Heart right ventricle (tissue), 16 donors: ENCODE data around the gene KIF26A. TPM values are rescaled to one million over a fixed set of nuclear protein-coding genes. Genes with fewer than 3 reads are reported as not detected.

Source experiments
- ATAC-seq, 8 donors: fragments of 200-7000 bp; cut with Tn5 transposase; one replicate each; pipeline ENCODE4 v1.9.1; 2020; ENCODE audit warnings: mild to moderate bottlenecking in 8 of 8, moderate library complexity in 8 of 8, moderate number of reproducible peaks in 1 of 8
- DNase-seq, 2 donors: peaks; one replicate each; pipeline ENCODE4 v3.0.0-alpha.2; 2020
- H3K27ac ChIP-seq, 10 donors: fragments of 200-600 bp; sonication (generic) in 2 of 10; one replicate each; pipeline versions ENCODE4 v1.5.0 to v1.8.0; 2020 to 2022; ENCODE audit warnings: mild to moderate bottlenecking in 3 of 10
- H3K27me3 ChIP-seq, 7 donors: fragments of 200-600 bp; one replicate each; pipeline ENCODE4 v1.8.0; 2021 to 2022; ENCODE audit warnings: mild to moderate bottlenecking in 2 of 7
- H3K36me3 ChIP-seq, 9 donors: fragments of 200-600 bp; sonication (generic) in 1 of 9; one replicate each; pipeline versions ENCODE4 v1.5.0 to v1.8.0; 2020 to 2022; ENCODE audit warnings: mild to moderate bottlenecking in 2 of 9
- H3K4me1 ChIP-seq, 9 donors: fragments of 200-600 bp; sonication (generic) in 1 of 9; one replicate each; pipeline versions ENCODE4 v1.5.0 to v1.8.0; 2020 to 2022; ENCODE audit warnings: mild to moderate bottlenecking in 4 of 9
- H3K4me3 ChIP-seq, 10 donors: fragments of 200-600 bp; sonication (generic) in 2 of 10; one replicate each; pipeline versions ENCODE4 v1.5.0 to v1.8.0; 2020 to 2022; ENCODE audit warnings: mild to moderate bottlenecking in 7 of 10, moderate library complexity in 2 of 10
- H3K9me3 ChIP-seq, 11 donors: fragments of 200-600 bp in 10 of 11; sonication (generic) in 2 of 11; one replicate each; pipeline versions ENCODE4 v1.5.0 to v1.8.0; 2013 to 2022; ENCODE audit warnings: mild to moderate bottlenecking in 2 of 11, control low read depth in 1 of 11, moderate library complexity in 1 of 11
- CTCF ChIP-seq, 9 donors: fragments of 200-600 bp; sonication (generic) in 2 of 9; IDR thresholded peaks; one replicate each; pipeline versions ENCODE4 v1.5.0 to v1.8.0; 2021 to 2022; ENCODE audit warnings: antibody characterized with exemption in 9 of 9, mild to moderate bottlenecking in 5 of 9, moderate library complexity in 1 of 9
- WGBS, 2 donors: extraction: QIAGEN DNeasy Blood & Tissue Kit; methylation state at CpG; one replicate each; pipeline ENCODE4 v1.1.7; 2013; ENCODE audit warnings: inconsistent platforms in 1 of 2; 5-methylcytosine and 5-hydroxymethylcytosine counted together
- intact Hi-C, 10 donors: fragments of 100-400 bp; cut with DNase I; formaldehyde crosslinking; loops; one replicate each; pipeline versions ENCODE4 v1.11.1 to v1.14.2; 2022
- polyA plus RNA-seq, 2 donors: library from polyadenylated mRNA; stranded (reverse); fragments of 200-250 nt; gene quantifications; one replicate each; pipeline ENCODE4 v1.2.3, GENCODE V29; 2013
- total RNA-seq, 10 donors: library from RNA; stranded (reverse); fragmentation: NEBNext Ultra II Directional in 3 of 10; extraction: Animal tissue kit (Norgen Biotek cat#: 25700) in 3 of 10; gene quantifications; one replicate each; pipeline versions ENCODE4 v1.2.1 to v1.2.4, GENCODE V29; 2021 to 2023
- donor health status: Arrhythmogenic right ventricular cardiomyopathy.
- donor health status: ischemic (EF 13 %, LVEDD 7.1; RV severe dilation, severe dysfunction).
- donor health status: healthy with polysubstance abuse.
- donor health status: DM: no; HTN: yes; CAD: no.
- donor health status: DM: no; HTN: no; CAD: no.
- donor health status: ischemic (EF 25% LVEDD 6.9; RV normal size, moderate dysfunction).
- donor health status: ischemic (EF 25% LVEDD 5.7; RV mildly dilated, moderate dysfunction).
- donor health status: healthy.
- donor health status: DM: yes; HTN: yes; CAD: no.
- donor health status: Ischemic cardiomyopathy.
- donor health status: ischemic (EF 35%, LVEDD 5.7; RV mildly dilated, moderate dysfunction).
- donor health status: nonischemic (EF 11% LVEDD 7.7; RV severe dilation, severe dysfunction).
- donor health status: DM: yes; HTN: yes; CAD: no.
- donor health status: PGD.
- donor health status: ischemic (EF 29% LVEDD 5.4; RV normal size, mild dysfunction).
- donor health status: nonischemic (EF 23%, LVEDD 6.1; RV moderate dilation, normal function).

KIF26A gene
- total and polyA plus RNA-seq, 12 donors = 4.1 to 12.2 (median 6.6) TPM

- ATAC-seq (no peak), DNase-seq (peak in 1 of 2 donors; percentile 5)
- Histone ChIP-seq H3K4me1 (peaks cover 0 to 6% (median 0%) of the 10 kb centered on the region in 9 donors), H3K27ac (no peak overlapping the region), H3K27me3 (peaks cover 0 to 18% (median 10%) of the 10 kb centered on the region in 7 donors), H3K9me3 (no peaks in the 10 kb centered on the region), H3K4me3 (no peak overlapping the region), H3K36me3 (no peaks in the 10 kb centered on the region)
- peak in 1 of 9 donors; percentile 9 for TF ChIP-seq CTCF (IDR thresholded peaks at IDR 0.05)
- 80 to 81% methylated on average over 25 of the region's 25 CpGs for WGBS, 2 donors
- intact Hi-C loops = loop anchor here in 2 of 10 donors (5.0 to 10.0 kb wide), 2 partner anchors 538 to 540 kb away; no protein-coding TSS in a partner anchor
These were observed 41.4 kb upstream of the KIF26A start for GRCh38 chr14:104096751-104097700.

- TF ChIP-seq CTCF (IDR thresholded peaks at IDR 0.05) = no peak
- no peak overlapping the region for H3K4me3 ChIP-seq
- peaks cover 0 to 19% (median 10%) of the 10 kb centered on the region in 7 donors for H3K27me3 ChIP-seq
- intact Hi-C loops = loop anchor here in 2 of 10 donors (5.0 to 10.0 kb wide), 2 partner anchors 536 to 539 kb away; no protein-coding TSS in a partner anchor
- 83 to 89% methylated on average over 25 of the region's 25 CpGs for WGBS, 2 donors
- ATAC-seq = no peak
- H3K9me3 ChIP-seq = no peaks in the 10 kb centered on the region
- H3K36me3 ChIP-seq = no peaks in the 10 kb centered on the region
- no peak for DNase-seq
- peaks cover 0 to 6% (median 0%) of the 10 kb centered on the region in 9 donors for H3K4me1 ChIP-seq
- no peak overlapping the region for H3K27ac ChIP-seq
These were observed 39.9 kb upstream of the KIF26A start for GRCh38 chr14:104098272-104099095.

- no peak for ATAC-seq
- no peaks in the 10 kb centered on the region for H3K9me3 ChIP-seq
- H3K27me3 ChIP-seq = peaks cover 0 to 27% (median 14%) of the 10 kb centered on the region in 7 donors
- H3K27ac ChIP-seq = no peak overlapping the region
- no peak for TF ChIP-seq CTCF (IDR thresholded peaks at IDR 0.05)
- no peaks in the 10 kb centered on the region for H3K36me3 ChIP-seq
- intact Hi-C loops = loop anchor here in 2 of 10 donors (5.0 to 10.0 kb wide), 2 partner anchors 535 to 538 kb away; no protein-coding TSS in a partner anchor
- 79% methylated on average over 26 of the region's 26 CpGs for WGBS, 2 donors
- no peak for DNase-seq
- no peak overlapping the region for H3K4me3 ChIP-seq
- H3K4me1 ChIP-seq = peaks cover 0 to 6% (median 0%) of the 10 kb centered on the region in 9 donors
These were observed 39.0 kb upstream of the KIF26A start for GRCh38 chr14:104099096-104100041.
